Suprapubic skin (tissue), 3 donors: ENCODE results near the gene KRT34.

Experiments
- CTCF ChIP-seq, 2 donors: fragments of 200-600 bp in 1 of 2; fragments of 450-650 bp in 1 of 2; sonication (generic) in 1 of 2; IDR thresholded peaks; one replicate each; pipeline ENCODE4 v1.5.1; 2016 to 2019; ENCODE audit warnings: antibody characterized with exemption in 2 of 2, mild to moderate bottlenecking in 1 of 2, moderate library complexity in 1 of 2
- POLR2AphosphoS5 ChIP-seq, 3 donors: sonication (generic); formaldehyde crosslinking; IDR thresholded peaks; one replicate each; pipeline ENCODE4 v1.6.1; 2017; ENCODE audit warnings: antibody characterized with exemption in 3 of 3

GRCh38 chr17:41339571-41340172 lies 42.4 kb downstream of the KRT34 start:
- no peak for TF ChIP-seq CTCF (IDR thresholded peaks at IDR 0.05)
- TF ChIP-seq POLR2AphosphoS5 (IDR thresholded peaks at IDR 0.05), result no peak
